Colonic mucosa (tissue), 4 donors: ENCODE measurements around the gene CADM1. TPM values are rescaled to one million over a fixed set of nuclear protein-coding genes. Genes with fewer than 3 reads are reported as not detected.

ENCODE experiments used
- DNase-seq: peaks from one replicate; pipeline ENCODE4 v3.0.0-alpha.2; 2020
- H3K27ac ChIP-seq: fragments of 200-600 bp; one replicate; pipeline ENCODE4 v1.8.0; 2021
- H3K27me3 ChIP-seq: fragments of 200-600 bp; one replicate; pipeline ENCODE4 v1.8.0; 2021
- H3K36me3 ChIP-seq: fragments of 200-600 bp; one replicate; pipeline ENCODE4 v1.8.0; 2021
- H3K4me1 ChIP-seq: fragments of 200-600 bp; one replicate; pipeline ENCODE4 v1.8.0; 2021; ENCODE audit warnings: mild to moderate bottlenecking
- H3K4me3 ChIP-seq: fragments of 200-600 bp; one replicate; pipeline ENCODE4 v1.8.0; 2021
- H3K9ac ChIP-seq, 2 donors: one replicate each; pipeline ENCODE4 v1.7.0; 2013; ENCODE audit warnings: control low read depth in 2 of 2, low read depth in 2 of 2, low read length in 2 of 2
- H3K9me3 ChIP-seq: fragments of 200-600 bp; one replicate; pipeline ENCODE4 v1.8.0; 2021
- intact Hi-C: fragments of 100-400 bp; cut with DNase I; formaldehyde crosslinking; loops from one replicate; pipeline ENCODE4 v1.14.1; 2022
- total RNA-seq, 2 donors: library from RNA; stranded (reverse); fragmentation: NEBNext Ultra II Directional in 1 of 2; extraction: Animal tissue kit (Norgen Biotek cat#: 25700) in 1 of 2; gene quantifications; one replicate each; pipeline ENCODE4 v1.2.1, GENCODE V29; 2021
- TF ChIP-seq, protein P1 (sequence below): fragments of 200-600 bp; IDR thresholded peaks from one replicate; pipeline ENCODE4 v1.8.0; 2022; ENCODE audit warnings: antibody characterized with exemption, mild to moderate bottlenecking
- donor health status: healthy.
- donor health status: DM: no; HTN: no; CAD: no.
- donor health status: DM: no; HTN: no; CAD: no.

CADM1 gene
- total RNA-seq, 2 donors from 2014 or later, result 5.2 to 6.4 TPM

DNA sequence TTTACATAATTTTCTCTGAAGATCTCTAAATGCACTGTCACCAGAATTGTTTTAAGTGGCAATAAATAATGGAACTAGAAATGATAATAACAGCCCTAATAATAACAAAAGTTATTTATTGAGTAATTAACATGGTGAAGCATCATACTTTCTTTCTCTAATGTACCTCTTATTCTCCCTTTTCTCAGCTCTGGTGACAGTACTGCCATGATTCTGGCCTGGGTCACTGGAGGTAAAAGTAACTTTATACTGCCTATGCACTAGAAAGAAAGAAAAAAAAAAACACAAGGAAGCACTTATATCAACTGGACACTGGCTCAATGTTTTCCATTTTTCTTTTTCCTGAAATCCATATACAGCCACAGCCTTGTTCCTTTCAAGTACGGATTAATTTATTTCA lies 43.7 kb downstream of the CADM1 start:
- no peak overlapping the region for H3K4me3 ChIP-seq
- H3K27ac ChIP-seq, result no peak overlapping the region
- no peak for DNase-seq
- TF ChIP-seq, protein P1, sequence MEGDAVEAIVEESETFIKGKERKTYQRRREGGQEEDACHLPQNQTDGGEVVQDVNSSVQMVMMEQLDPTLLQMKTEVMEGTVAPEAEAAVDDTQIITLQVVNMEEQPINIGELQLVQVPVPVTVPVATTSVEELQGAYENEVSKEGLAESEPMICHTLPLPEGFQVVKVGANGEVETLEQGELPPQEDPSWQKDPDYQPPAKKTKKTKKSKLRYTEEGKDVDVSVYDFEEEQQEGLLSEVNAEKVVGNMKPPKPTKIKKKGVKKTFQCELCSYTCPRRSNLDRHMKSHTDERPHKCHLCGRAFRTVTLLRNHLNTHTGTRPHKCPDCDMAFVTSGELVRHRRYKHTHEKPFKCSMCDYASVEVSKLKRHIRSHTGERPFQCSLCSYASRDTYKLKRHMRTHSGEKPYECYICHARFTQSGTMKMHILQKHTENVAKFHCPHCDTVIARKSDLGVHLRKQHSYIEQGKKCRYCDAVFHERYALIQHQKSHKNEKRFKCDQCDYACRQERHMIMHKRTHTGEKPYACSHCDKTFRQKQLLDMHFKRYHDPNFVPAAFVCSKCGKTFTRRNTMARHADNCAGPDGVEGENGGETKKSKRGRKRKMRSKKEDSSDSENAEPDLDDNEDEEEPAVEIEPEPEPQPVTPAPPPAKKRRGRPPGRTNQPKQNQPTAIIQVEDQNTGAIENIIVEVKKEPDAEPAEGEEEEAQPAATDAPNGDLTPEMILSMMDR, result no peak
- no peaks in the 10 kb centered on the region for H3K36me3 ChIP-seq
- H3K27me3 ChIP-seq, result no peaks in the 10 kb centered on the region
- no peak overlapping the region for H3K9ac ChIP-seq
- intact Hi-C loops, result no loop called here
- no peaks in the 10 kb centered on the region for H3K4me1 ChIP-seq
- H3K9me3 ChIP-seq, result no peaks in the 10 kb centered on the region

DNA sequence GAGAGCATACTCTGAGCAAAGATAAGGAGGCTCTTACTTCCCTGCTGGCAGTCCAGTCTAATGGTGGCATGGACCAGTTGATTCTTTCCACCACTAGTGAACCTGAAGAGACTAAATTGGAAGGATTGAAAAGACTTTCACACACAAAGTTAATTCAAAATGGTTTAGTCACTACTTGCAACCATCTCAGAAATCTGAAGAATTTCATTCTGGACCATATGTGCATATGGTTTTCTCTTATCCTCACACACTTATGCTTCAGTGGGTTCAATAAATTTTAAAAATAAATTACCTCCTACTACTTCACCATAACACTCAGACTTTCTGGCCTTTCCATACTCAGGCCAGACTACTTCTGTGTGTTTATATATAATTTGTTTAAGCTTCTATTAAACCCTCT lies 44.7 kb downstream of the CADM1 start:
- Histone ChIP-seq H3K4me3 (no peak overlapping the region), H3K9ac (no peak overlapping the region), H3K4me1 (no peaks in the 10 kb centered on the region), H3K9me3 (no peaks in the 10 kb centered on the region), H3K36me3 (no peaks in the 10 kb centered on the region), H3K27ac (no peak overlapping the region), H3K27me3 (no peaks in the 10 kb centered on the region)
- intact Hi-C loops, result no loop called here
- no peak for DNase-seq
- TF ChIP-seq, protein P1, result no peak

DNA sequence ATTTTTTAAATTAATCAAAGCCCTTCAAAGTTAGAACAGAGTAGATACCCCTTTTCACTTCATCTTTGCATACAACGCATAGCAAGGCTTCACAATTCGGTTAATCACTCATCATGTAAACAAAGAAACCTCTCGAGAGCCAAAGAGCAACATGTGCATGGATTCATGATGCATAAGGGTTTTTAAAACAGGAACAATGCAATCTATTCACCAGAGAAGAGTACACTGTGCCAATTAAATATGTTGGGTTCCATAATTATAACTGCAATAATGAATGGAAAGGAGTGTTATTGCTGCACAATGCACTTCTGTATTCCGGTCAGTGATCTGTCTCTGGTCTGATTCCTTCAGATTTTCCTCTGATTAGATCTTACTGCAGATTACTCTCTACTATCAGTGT lies 45.3 kb downstream of the CADM1 start:
- TF ChIP-seq, protein P1, result no peak
- DNase-seq, result no peak
- H3K27me3 ChIP-seq, result no peaks in the 10 kb centered on the region
- no peaks in the 10 kb centered on the region for H3K4me1 ChIP-seq
- intact Hi-C loops, result no loop called here
- H3K27ac ChIP-seq, result no peak overlapping the region
- H3K36me3 ChIP-seq, result no peaks in the 10 kb centered on the region
- H3K9ac ChIP-seq, result no peak overlapping the region
- no peaks in the 10 kb centered on the region for H3K9me3 ChIP-seq
- no peak overlapping the region for H3K4me3 ChIP-seq

DNA sequence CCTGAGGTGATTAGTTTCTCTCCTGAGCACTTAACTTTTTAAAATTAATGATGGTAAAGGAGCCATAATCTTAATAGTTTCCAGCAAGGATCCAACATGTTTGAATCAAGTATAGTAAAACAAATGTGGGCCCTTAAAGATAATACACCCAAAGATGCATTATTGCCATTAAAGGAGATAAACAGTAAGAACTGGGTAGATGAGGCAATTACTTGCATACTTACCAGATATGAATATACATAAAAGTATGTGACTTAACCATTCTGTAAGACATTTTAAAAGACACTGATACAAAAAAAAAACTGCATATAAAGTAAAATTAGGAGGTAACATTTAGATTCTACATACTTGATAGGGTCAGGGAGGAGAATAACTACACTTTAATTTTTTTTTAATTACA lies 48.2 kb downstream of the CADM1 start:
- Histone ChIP-seq H3K4me1 (no peaks in the 10 kb centered on the region), H3K27me3 (no peaks in the 10 kb centered on the region), H3K4me3 (no peak overlapping the region), H3K36me3 (no peaks in the 10 kb centered on the region), H3K9me3 (no peaks in the 10 kb centered on the region), H3K9ac (no peak overlapping the region), H3K27ac (no peak overlapping the region)
- no peak for DNase-seq
- TF ChIP-seq, protein P1, result no peak
- intact Hi-C loops, result no loop called here

DNA sequence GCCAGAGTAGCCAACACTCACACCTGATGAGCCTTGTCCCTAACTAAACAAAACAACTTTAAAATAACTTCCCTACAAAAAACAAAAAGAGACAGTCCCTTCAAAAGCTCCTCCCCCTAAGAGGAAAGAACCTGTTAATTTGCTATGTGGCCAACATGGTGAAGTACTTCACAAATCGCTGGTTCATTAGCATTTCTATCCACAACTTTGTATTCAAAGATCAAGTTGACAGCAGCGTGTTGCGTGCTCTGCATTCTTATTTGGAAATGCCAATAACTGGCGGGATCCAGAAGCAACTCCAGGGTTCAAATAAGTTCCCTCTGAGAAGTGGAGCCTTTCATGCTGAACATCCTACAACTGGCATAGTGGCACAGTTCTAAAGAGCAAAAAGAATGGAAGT lies 48.6 kb downstream of the CADM1 start:
- Histone ChIP-seq H3K27me3 (no peaks in the 10 kb centered on the region), H3K9me3 (no peaks in the 10 kb centered on the region), H3K36me3 (no peaks in the 10 kb centered on the region), H3K9ac (no peak overlapping the region), H3K27ac (no peak overlapping the region), H3K4me3 (no peak overlapping the region), H3K4me1 (no peaks in the 10 kb centered on the region)
- intact Hi-C loops, result no loop called here
- TF ChIP-seq, protein P1, result no peak
- no peak for DNase-seq

DNA sequence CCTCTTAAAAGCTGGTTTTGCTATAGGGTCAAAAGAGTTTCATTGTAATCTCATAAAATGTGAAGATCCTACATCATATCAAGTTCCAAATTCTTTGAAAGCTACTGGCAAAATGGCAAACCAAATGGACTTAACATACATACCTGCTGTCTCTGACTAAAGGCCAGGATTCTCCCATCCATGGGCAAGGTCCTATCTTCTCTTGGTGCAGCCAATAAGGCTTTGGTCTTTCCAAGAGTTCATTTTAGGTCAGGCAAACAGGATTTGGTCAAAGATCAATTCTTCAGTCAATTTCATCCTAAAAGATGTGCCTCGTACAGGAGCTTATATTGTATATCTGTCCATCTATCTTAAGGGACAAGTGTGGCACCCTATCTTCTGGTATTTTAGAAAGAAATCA lies 49.7 kb downstream of the CADM1 start:
- H3K27me3 ChIP-seq, result no peaks in the 10 kb centered on the region
- no peak for DNase-seq
- TF ChIP-seq, protein P1, result no peak
- H3K4me3 ChIP-seq, result no peak overlapping the region
- intact Hi-C loops, result no loop called here
- H3K4me1 ChIP-seq, result no peaks in the 10 kb centered on the region
- H3K9me3 ChIP-seq, result no peaks in the 10 kb centered on the region
- no peak overlapping the region for H3K27ac ChIP-seq
- no peaks in the 10 kb centered on the region for H3K36me3 ChIP-seq
- H3K9ac ChIP-seq, result no peak overlapping the region
